NCI-H1694 treated with DMSO at 0.1 percent for 48 hours (cell line): Measurements from ENCODE around the gene KLHL41.
"Not testable (repeated sequence)": the region's sequence is repeated elsewhere in the genome, so short reads cannot be mapped to it uniquely, and the experiment has no call there.

ENCODE experiments used
- DNase-seq: peaks from one replicate; lab custom pipeline; 2025; lab: John Stamatoyannopoulos, UW

The KLHL41 gene

GRCh38 chr2:169573160-169573973 lies 63.9 kb downstream of the KLHL41 start, which contains the start of gene FASTKD1:
Gene FASTKD1, minus strand, starts transcription at chr2:169573865. Its CDS starts 1,836 bp downstream, at chr2:169572029.
- peak; percentile 95 for DNase-seq

DNA sequence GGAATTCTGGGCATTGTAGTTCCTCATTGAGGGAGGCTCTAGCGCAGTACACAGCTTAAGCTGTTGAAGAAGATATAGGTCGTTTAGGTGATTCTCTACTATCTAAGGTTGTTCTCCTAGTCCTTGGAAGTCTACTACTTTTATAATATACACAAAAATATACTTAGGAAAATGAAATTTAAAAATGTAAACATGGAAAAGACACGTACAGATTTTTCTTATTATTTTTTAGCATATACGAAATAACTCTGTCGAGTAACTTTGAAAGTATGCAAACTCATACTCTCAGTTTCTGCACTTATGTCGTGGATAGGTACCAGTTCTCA lies 64.4 kb downstream of the KLHL41 start:
- no peak for DNase-seq

DNA sequence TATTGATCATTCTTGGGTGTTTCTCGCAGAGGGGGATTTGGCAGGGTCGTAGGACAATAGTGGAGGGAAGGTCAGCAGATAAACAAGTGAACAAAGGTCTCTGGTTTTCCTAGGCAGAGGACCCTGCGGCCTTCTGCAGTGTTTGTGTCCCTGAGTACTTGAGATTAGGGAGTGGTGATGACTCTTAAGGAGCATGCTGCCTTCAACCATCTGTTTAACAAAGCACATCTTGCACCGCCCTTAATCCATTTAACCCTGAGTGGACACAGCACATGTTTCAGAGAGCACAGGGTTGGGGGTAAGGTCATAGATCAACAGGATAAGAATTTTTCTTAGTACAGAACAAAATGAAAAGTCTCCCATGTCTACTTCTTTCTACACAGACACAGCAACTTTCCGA lies 65.0 kb downstream of the KLHL41 start:
- DNase-seq = not testable (repeated sequence)

GRCh38 chr2:169575264-169575663 lies 65.8 kb downstream of the KLHL41 start:
- not testable (repeated sequence) for DNase-seq
